ENCODE data around the gene PNLIP.

PNLIP gene

GRCh38 chr10:116545756-116546155 lies at the start of gene PNLIP:
Gene PNLIP, plus strand, starts transcription at chr10:116545931. Its CDS starts 162 bp downstream, at chr10:116546093.
- Mint-ChIP-seq H3K36me3 (ENCODE audit: low read depth) (no peaks in the 10 kb centered on the region), H3K27me3 (ENCODE audit: low read depth) (no peaks in the 10 kb centered on the region), H3K4me1 (no peaks in the 10 kb centered on the region), H3K4me3 (no peak within 1 kb of the TSS), H3K9me3 (peaks cover under 1% of the 10 kb centered on the region), H3K27ac (no peak within 1 kb of the TSS)
- no peak for TF ChIP-seq CTCF (IDR thresholded peaks at IDR 0.05; ENCODE audit: unreplicated experiment in 3 of 3)

GRCh38 chr10:116504786-116505185 lies 40.9 kb upstream of the PNLIP start:
- Mint-ChIP-seq H3K36me3 (ENCODE audit: low read depth) (no peaks in the 10 kb centered on the region), H3K27ac (no peak overlapping the region), H3K4me1 (peaks cover 6% of the 10 kb centered on the region), H3K4me3 (no peak overlapping the region), H3K9me3 (peaks cover 3% of the 10 kb centered on the region), H3K27me3 (ENCODE audit: low read depth) (peaks cover 10% of the 10 kb centered on the region)
- no peak for TF ChIP-seq CTCF (IDR thresholded peaks at IDR 0.05; ENCODE audit: unreplicated experiment in 3 of 3)

GRCh38 chr10:116510565-116510964 lies 35.2 kb upstream of the PNLIP start:
- H3K27me3 Mint-ChIP-seq (ENCODE audit: low read depth) = peaks cover 4% of the 10 kb centered on the region
- no peaks in the 10 kb centered on the region for H3K4me1 Mint-ChIP-seq
- H3K4me3 Mint-ChIP-seq = no peak overlapping the region
- TF ChIP-seq CTCF (IDR thresholded peaks at IDR 0.05; ENCODE audit: unreplicated experiment in 3 of 3) = peak in 1 of 3 experiments; percentile 12
- H3K36me3 Mint-ChIP-seq (ENCODE audit: low read depth) = no peaks in the 10 kb centered on the region
- H3K27ac Mint-ChIP-seq = peak overlapping the region in 1 of 3 experiments; percentile 67
- H3K9me3 Mint-ChIP-seq = no peaks in the 10 kb centered on the region

GRCh38 chr10:116511365-116511764 lies 34.4 kb upstream of the PNLIP start:
- peaks cover 4% of the 10 kb centered on the region for H3K27me3 Mint-ChIP-seq (ENCODE audit: low read depth)
- no peaks in the 10 kb centered on the region for H3K4me1 Mint-ChIP-seq
- no peak overlapping the region for H3K27ac Mint-ChIP-seq
- TF ChIP-seq CTCF (IDR thresholded peaks at IDR 0.05; ENCODE audit: unreplicated experiment in 3 of 3) = no peak
- no peaks in the 10 kb centered on the region for H3K9me3 Mint-ChIP-seq
- H3K36me3 Mint-ChIP-seq (ENCODE audit: low read depth) = no peaks in the 10 kb centered on the region
- no peak overlapping the region for H3K4me3 Mint-ChIP-seq

GRCh38 chr10:116521424-116522290 lies 24.1 kb upstream of the PNLIP start:
- Mint-ChIP-seq H3K4me3 (no peak overlapping the region), H3K4me1 (no peaks in the 10 kb centered on the region), H3K27me3 (ENCODE audit: low read depth) (peaks cover 13% of the 10 kb centered on the region), H3K27ac (no peak overlapping the region), H3K9me3 (no peaks in the 10 kb centered on the region), H3K36me3 (ENCODE audit: low read depth) (no peaks in the 10 kb centered on the region)
- peak; percentile 85 to 87 (median 86) for TF ChIP-seq CTCF (IDR thresholded peaks at IDR 0.05; ENCODE audit: unreplicated experiment in 3 of 3)
